CD14-positive monocyte (primary cell): Measurements from ENCODE around the gene SNAPC4. TPM values are rescaled to one million over a fixed set of nuclear protein-coding genes. Genes with fewer than 3 reads are reported as not detected.

Experiments
- DNase-seq, 3 donors: peaks; one replicate each; pipeline ENCODE4 v3.0.0-alpha.2; 2011 to 2022
- H2AFZ ChIP-seq: 2 replicates; pipeline ENCODE4 v1.6.0; 2012; ENCODE audit warnings: mild to moderate bottlenecking, low read depth, low read length, inconsistent platforms; ENCODE audit not compliant: insufficient read depth, poor library complexity, severe bottlenecking
- H3K27ac ChIP-seq, 2 donors: 1 replicate in 1 of 2; 2 replicates in 1 of 2; pipeline ENCODE4 v1.5.1; 2012 to 2013; ENCODE audit warnings: low read length in 2 of 2, control low read depth in 1 of 2, inconsistent platforms in 1 of 2, low read depth in 1 of 2, mild to moderate bottlenecking in 1 of 2
- H3K27me3 ChIP-seq, 2 donors: one replicate each; pipeline versions ENCODE4 v1.6.0 to v1.6.1; 2011 to 2013; ENCODE audit warnings: low read length in 2 of 2; ENCODE audit not compliant: control insufficient read depth in 2 of 2, insufficient read depth in 2 of 2
- H3K36me3 ChIP-seq, 2 donors: replicated peaks in 1 of 2; 1 replicate in 1 of 2; 2 replicates in 1 of 2; pipeline versions ENCODE4 v1.5.1 to v1.6.1; 2012 to 2013; ENCODE audit warnings: low read length in 2 of 2, control low read depth in 1 of 2, inconsistent platforms in 1 of 2, mild to moderate bottlenecking in 1 of 2; ENCODE audit not compliant: insufficient read depth in 2 of 2, control insufficient read depth in 1 of 2
- H3K4me1 ChIP-seq, 2 donors: 1 replicate in 1 of 2; 2 replicates in 1 of 2; pipeline versions ENCODE4 v1.5.1 to v1.6.1; 2012 to 2013; ENCODE audit warnings: low read length in 2 of 2, control low read depth in 1 of 2, inconsistent platforms in 1 of 2, mild to moderate bottlenecking in 1 of 2, moderate library complexity in 1 of 2; ENCODE audit not compliant: insufficient read depth in 2 of 2, control insufficient read depth in 1 of 2
- H3K4me2 ChIP-seq: replicated peaks from 2 replicates; pipeline ENCODE3; 2012; ENCODE audit warnings: low read length, moderate library complexity, mild to moderate bottlenecking; ENCODE audit not compliant: poor library complexity, severe bottlenecking; ENCODE audit errors: extremely low read depth
- H3K4me3 ChIP-seq, 3 experiments: fragments of 200-600 bp in 1 of 3; sonication (generic) in 1 of 3; replicated peaks in 1 of 3; 1 replicate in 2 of 3; 2 replicates in 1 of 3; pipeline ENCODE4 v1.5.1; 2011 to 2013; ENCODE audit warnings: low read length in 3 of 3, mild to moderate bottlenecking in 3 of 3, control low read depth in 2 of 3, low read depth in 2 of 3, inconsistent platforms in 1 of 3, moderate library complexity in 1 of 3
- H3K79me2 ChIP-seq: 2 replicates; pipeline ENCODE4 v1.6.0; 2012; ENCODE audit warnings: mild to moderate bottlenecking, control low read depth, inconsistent platforms, low read length, moderate library complexity; ENCODE audit not compliant: insufficient read depth
- H3K9ac ChIP-seq: 2 replicates; pipeline ENCODE4 v1.6.0; 2017; ENCODE audit warnings: low read length, mild to moderate bottlenecking; ENCODE audit not compliant: insufficient read depth, poor library complexity, severe bottlenecking
- H3K9me3 ChIP-seq, 2 donors: replicated peaks in 1 of 2; 1 replicate in 1 of 2; 2 replicates in 1 of 2; pipeline versions ENCODE4 v1.5.1 to v1.6.1; 2012 to 2013; ENCODE audit warnings: low read length in 2 of 2, control low read depth in 1 of 2; ENCODE audit not compliant: control insufficient read depth in 1 of 2, insufficient read depth in 1 of 2
- H4K20me1 ChIP-seq: 2 replicates; pipeline ENCODE4 v1.6.0; 2012; ENCODE audit warnings: mild to moderate bottlenecking, low read length, control low read depth, moderate library complexity; ENCODE audit not compliant: insufficient read depth
- H3K27ac Mint-ChIP-seq, 7 donors: one replicate each; pipeline ENCODE4 v1.8.0; 2020; ENCODE audit warnings: mild to moderate bottlenecking in 7 of 7, mixed read lengths in 7 of 7, moderate library complexity in 6 of 7, inconsistent platforms in 2 of 7
- H3K27me3 Mint-ChIP-seq, 3 donors: one replicate each; pipeline ENCODE4 v1.8.0; 2021 to 2022; ENCODE audit warnings: low read depth in 3 of 3, mild to moderate bottlenecking in 3 of 3, mixed read lengths in 3 of 3, moderate library complexity in 3 of 3, inconsistent platforms in 1 of 3
- H3K36me3 Mint-ChIP-seq, 2 donors: one replicate each; pipeline ENCODE4 v1.8.0; 2020; ENCODE audit warnings: mixed read lengths in 2 of 2, inconsistent platforms in 1 of 2, mild to moderate bottlenecking in 1 of 2
- H3K4me1 Mint-ChIP-seq: one replicate; pipeline ENCODE4 v1.8.0; 2020; ENCODE audit warnings: mild to moderate bottlenecking, mixed read lengths
- H3K4me3 Mint-ChIP-seq, 2 donors: one replicate each; pipeline ENCODE4 v1.8.0; 2020; ENCODE audit warnings: mild to moderate bottlenecking in 2 of 2, mixed read lengths in 2 of 2, moderate library complexity in 1 of 2
- H3K9me3 Mint-ChIP-seq, 7 donors: one replicate each; pipeline ENCODE4 v1.8.0; 2020 to 2022; ENCODE audit warnings: mixed read lengths in 7 of 7, mild to moderate bottlenecking in 6 of 7, moderate library complexity in 6 of 7, inconsistent platforms in 2 of 7
- CTCF ChIP-seq: fragments of 200-600 bp; IDR thresholded peaks from one replicate; pipeline ENCODE4 v1.8.0; 2022; ENCODE audit warnings: antibody characterized with exemption, mild to moderate bottlenecking
- WGBS: methylation state at CpG from one replicate; pipeline ENCODE4 v1.1.5; 2013; ENCODE audit warnings: missing lambda C conversion rate; ENCODE audit not compliant: insufficient coverage; 5-methylcytosine and 5-hydroxymethylcytosine counted together
- intact Hi-C, 2 donors: fragments of 100-400 bp; cut with micrococcal nuclease; formaldehyde crosslinking; loops; one replicate each; pipeline versions ENCODE4 v1.15.0 to v1.15.1; 2023
- polyA plus RNA-seq, 3 donors: library from polyadenylated mRNA; depleted of rRNA in 1 of 3; unstranded in 2 of 3; stranded (reverse) in 1 of 3; fragments of 300-500 nt in 2 of 3; fragments of >200 nt in 1 of 3; fragmentation: Illumina TruSeq in 2 of 3; gene quantifications; 1 replicate in 2 of 3; 2 replicates in 1 of 3; pipeline ENCODE4 v1.2.3, GENCODE V29; 2012 to 2021

Gene SNAPC4
- polyA plus RNA-seq, 3 donors, result 0.59 to 6.7 (median 1.2) TPM

GRCh38 chr9:136361754-136362449 is 38.1 kb downstream of the SNAPC4 start:
- no peaks in the 10 kb centered on the region for H3K9me3 ChIP-seq
- Mint-ChIP-seq H3K4me1 (peaks cover 24% of the 10 kb centered on the region), H3K27ac (peak overlapping the region in 2 of 7 donors; percentile 7 to 18), H3K4me3 (no peak overlapping the region), H3K9me3 (peaks cover 0 to 2% (median 0%) of the 10 kb centered on the region in 7 donors), H3K27me3 (peaks cover 1 to 2% (median 2%) of the 10 kb centered on the region in 3 donors), H3K36me3 (peaks cover 0 to 5% of the 10 kb centered on the region in 2 donors)
- H3K4me1 ChIP-seq, result peaks cover 35 to 41% of the 10 kb centered on the region in 2 donors
- no peaks in the 10 kb centered on the region for H3K79me2 ChIP-seq
- intact Hi-C loops, result loop anchor here (5.0 to 10.0 kb wide), 4 partner anchors 40 to 123 kb away; partner anchors contain the start of genes ENTR1 (in 1 of the 2), PMPCA (in 1 of the 2), QSOX2 (in 1 of the 2) and SEC16A (in 1 of the 2)
- TF ChIP-seq CTCF, result no peak
- no peak overlapping the region for H3K4me2 ChIP-seq
- no peak overlapping the region for H2AFZ ChIP-seq
- no peak overlapping the region for H3K4me3 ChIP-seq
- peaks cover 12% of the 10 kb centered on the region for H4K20me1 ChIP-seq
- H3K36me3 ChIP-seq, result peaks cover 4 to 7% of the 10 kb centered on the region in 2 donors
- 96% methylated on average over 22 of the region's 26 CpGs for WGBS
- H3K27ac ChIP-seq, result peak overlapping the region in 1 of 2 donors; percentile 51
- no peak for DNase-seq
- no peak overlapping the region for H3K9ac ChIP-seq
- no peaks in the 10 kb centered on the region for H3K27me3 ChIP-seq

- Mint-ChIP-seq H3K9me3 (peaks cover 0 to 2% (median 0%) of the 10 kb centered on the region in 7 donors), H3K36me3 (no peaks in the 10 kb centered on the region), H3K4me1 (peaks cover 18% of the 10 kb centered on the region), H3K27ac (no peak overlapping the region), H3K27me3 (peaks cover 1 to 2% (median 2%) of the 10 kb centered on the region in 3 donors), H3K4me3 (no peak overlapping the region)
- Histone ChIP-seq H4K20me1 (peaks cover 12% of the 10 kb centered on the region), H3K4me3 (no peak overlapping the region), H3K79me2 (no peaks in the 10 kb centered on the region), H2AFZ (no peak overlapping the region), H3K27ac (no peak overlapping the region), H3K4me1 (peaks cover 30 to 34% of the 10 kb centered on the region in 2 donors), H3K9ac (no peak overlapping the region), H3K9me3 (no peaks in the 10 kb centered on the region), H3K27me3 (no peaks in the 10 kb centered on the region), H3K4me2 (no peak overlapping the region), H3K36me3 (no peaks in the 10 kb centered on the region)
- 95% methylated on average over 36 of the region's 43 CpGs for WGBS
- intact Hi-C loops, result loop anchor here (5.0 to 10.0 kb wide), 4 partner anchors 41 to 124 kb away; partner anchors contain the start of genes ENTR1 (in 1 of the 2), PMPCA (in 1 of the 2), QSOX2 (in 1 of the 2) and SEC16A (in 1 of the 2)
- no peak for DNase-seq
- no peak for TF ChIP-seq CTCF
Observed at GRCh38 chr9:136361047-136361753, 38.8 kb downstream of the SNAPC4 start.
